Hepatocyte (in vitro differentiated cells): ENCODE measurements around the gene TSPAN31.
A peak's percentile ranks its signal among the peaks of the same experiment; 100 is the strongest.

Experiments
- EZH2 ChIP-seq: fragments of 200-600 bp; sonication (generic); IDR thresholded peaks from 2 replicates; pipeline ENCODE4 v1.6.1; 2016; ENCODE audit warnings: antibody characterized with exemption, mild to moderate bottlenecking, borderline replicate concordance
- TF ChIP-seq, protein P1 (sequence below): fragments of 200-600 bp; sonication (generic); IDR thresholded peaks from 2 replicates; pipeline ENCODE4 v1.5.1; 2016; ENCODE audit warnings: antibody characterized with exemption, mild to moderate bottlenecking; ENCODE audit not compliant: poor library complexity

DNA sequence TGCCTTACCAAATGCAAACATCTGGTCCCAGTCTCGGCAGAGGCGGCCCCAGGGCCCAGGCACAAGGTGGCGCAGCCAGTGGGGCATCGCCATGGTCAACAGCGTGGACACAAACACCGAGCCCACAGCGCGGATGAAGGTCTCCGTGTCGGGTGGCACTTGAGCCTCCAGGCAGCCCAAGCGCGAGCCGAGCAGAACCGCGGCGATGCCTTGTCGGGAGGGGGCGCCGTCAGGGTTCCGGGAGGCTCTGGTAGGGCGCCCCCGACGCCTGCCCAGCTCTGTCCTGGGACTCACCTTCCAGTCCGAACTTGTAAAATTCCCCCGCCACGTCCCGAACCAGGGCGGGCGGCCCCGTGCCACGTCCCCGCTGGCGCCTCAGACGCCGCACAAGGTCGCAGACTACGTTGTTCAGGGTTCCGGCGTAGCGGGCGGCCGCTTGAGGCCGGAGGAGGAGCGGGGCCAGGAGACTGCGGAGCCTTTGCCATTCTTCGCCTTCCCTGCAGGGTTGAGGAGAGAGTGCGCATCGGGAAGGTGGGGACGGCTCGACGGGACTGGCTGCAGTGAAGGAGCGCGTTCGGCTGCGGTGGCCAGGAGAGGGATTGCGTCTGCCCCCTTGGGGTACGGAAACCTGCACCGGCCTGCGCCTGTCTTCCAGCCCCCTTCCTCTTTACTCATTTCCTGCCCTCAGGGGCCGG, 20.3 kb downstream of the TSPAN31 start:
- TF ChIP-seq, protein P1, sequence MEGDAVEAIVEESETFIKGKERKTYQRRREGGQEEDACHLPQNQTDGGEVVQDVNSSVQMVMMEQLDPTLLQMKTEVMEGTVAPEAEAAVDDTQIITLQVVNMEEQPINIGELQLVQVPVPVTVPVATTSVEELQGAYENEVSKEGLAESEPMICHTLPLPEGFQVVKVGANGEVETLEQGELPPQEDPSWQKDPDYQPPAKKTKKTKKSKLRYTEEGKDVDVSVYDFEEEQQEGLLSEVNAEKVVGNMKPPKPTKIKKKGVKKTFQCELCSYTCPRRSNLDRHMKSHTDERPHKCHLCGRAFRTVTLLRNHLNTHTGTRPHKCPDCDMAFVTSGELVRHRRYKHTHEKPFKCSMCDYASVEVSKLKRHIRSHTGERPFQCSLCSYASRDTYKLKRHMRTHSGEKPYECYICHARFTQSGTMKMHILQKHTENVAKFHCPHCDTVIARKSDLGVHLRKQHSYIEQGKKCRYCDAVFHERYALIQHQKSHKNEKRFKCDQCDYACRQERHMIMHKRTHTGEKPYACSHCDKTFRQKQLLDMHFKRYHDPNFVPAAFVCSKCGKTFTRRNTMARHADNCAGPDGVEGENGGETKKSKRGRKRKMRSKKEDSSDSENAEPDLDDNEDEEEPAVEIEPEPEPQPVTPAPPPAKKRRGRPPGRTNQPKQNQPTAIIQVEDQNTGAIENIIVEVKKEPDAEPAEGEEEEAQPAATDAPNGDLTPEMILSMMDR: peak; percentile 36
- peak; percentile 98 for TF ChIP-seq EZH2
